Measurements from ENCODE around the gene AKR1D1. TPM values are rescaled to one million over a fixed set of nuclear protein-coding genes. Genes with fewer than 3 reads are reported as not detected.

Gene AKR1D1
- total and polyA plus RNA-seq, 4 donors, result not detected

DNA sequence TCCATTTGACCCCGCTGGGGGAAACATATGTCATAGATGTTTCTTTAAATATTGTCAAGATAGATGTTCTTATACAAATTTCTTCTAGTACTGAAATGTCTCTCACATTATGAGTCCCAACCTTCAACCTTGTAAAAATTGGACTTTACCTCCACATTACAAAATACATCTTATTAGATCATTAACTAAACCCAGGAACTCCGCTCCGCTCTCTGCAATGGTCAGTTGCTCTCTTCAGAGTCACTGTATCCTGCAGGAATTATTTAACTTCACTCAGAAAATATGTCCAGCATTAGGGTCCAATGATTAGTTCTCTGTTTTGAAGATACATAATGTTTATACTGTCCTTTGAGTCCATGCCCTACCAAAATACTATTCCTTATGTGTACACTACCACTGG, 8.5 kb upstream of the AKR1D1 start:
- TF ChIP-seq, protein P1, sequence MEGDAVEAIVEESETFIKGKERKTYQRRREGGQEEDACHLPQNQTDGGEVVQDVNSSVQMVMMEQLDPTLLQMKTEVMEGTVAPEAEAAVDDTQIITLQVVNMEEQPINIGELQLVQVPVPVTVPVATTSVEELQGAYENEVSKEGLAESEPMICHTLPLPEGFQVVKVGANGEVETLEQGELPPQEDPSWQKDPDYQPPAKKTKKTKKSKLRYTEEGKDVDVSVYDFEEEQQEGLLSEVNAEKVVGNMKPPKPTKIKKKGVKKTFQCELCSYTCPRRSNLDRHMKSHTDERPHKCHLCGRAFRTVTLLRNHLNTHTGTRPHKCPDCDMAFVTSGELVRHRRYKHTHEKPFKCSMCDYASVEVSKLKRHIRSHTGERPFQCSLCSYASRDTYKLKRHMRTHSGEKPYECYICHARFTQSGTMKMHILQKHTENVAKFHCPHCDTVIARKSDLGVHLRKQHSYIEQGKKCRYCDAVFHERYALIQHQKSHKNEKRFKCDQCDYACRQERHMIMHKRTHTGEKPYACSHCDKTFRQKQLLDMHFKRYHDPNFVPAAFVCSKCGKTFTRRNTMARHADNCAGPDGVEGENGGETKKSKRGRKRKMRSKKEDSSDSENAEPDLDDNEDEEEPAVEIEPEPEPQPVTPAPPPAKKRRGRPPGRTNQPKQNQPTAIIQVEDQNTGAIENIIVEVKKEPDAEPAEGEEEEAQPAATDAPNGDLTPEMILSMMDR (IDR thresholded peaks at IDR 0.05; ENCODE audit: control extremely low read depth, extremely low read depth), result no peak
- Histone ChIP-seq H3K27me3 (ENCODE audit: control insufficient read depth in 3 of 3, insufficient read depth in 3 of 3, low read length in 2 of 3) (no peaks in the 10 kb centered on the region), H3K4me3 (no peak overlapping the region), H3K9me3 (ENCODE audit: control insufficient read depth in 4 of 4, insufficient read depth in 3 of 4, low read length in 3 of 4) (no peaks in the 10 kb centered on the region), H3K4me1 (ENCODE audit: control insufficient read depth in 5 of 5, insufficient read depth in 5 of 5, low read length in 5 of 5) (no peaks in the 10 kb centered on the region), H3K9ac (ENCODE audit: insufficient read depth in 1 of 2, low read length in 2 of 2) (no peak overlapping the region), H3K27ac (ENCODE audit: low read depth in 1 of 2, low read length in 1 of 2) (no peak overlapping the region), H3K36me3 (ENCODE audit: control insufficient read depth in 4 of 4, insufficient read depth in 4 of 4, low read length in 4 of 4) (no peaks in the 10 kb centered on the region)
- ATAC-seq (ENCODE audit: insufficient read depth, low FRiP score) (no peak), DNase-seq (no peak)
- 96 to 98% methylated on average over 3 of the region's 3 CpGs for WGBS, 2 donors

GRCh38 chr7:138070908-138071307, 5.4 kb upstream of the AKR1D1 start:
- Histone ChIP-seq H3K9me3 (ENCODE audit: control insufficient read depth in 4 of 4, insufficient read depth in 3 of 4, low read length in 3 of 4) (no peaks in the 10 kb centered on the region), H3K27ac (ENCODE audit: low read depth in 1 of 2, low read length in 1 of 2) (no peak overlapping the region), H3K36me3 (ENCODE audit: control insufficient read depth in 4 of 4, insufficient read depth in 4 of 4, low read length in 4 of 4) (no peaks in the 10 kb centered on the region), H3K4me3 (no peak overlapping the region), H3K27me3 (ENCODE audit: control insufficient read depth in 3 of 3, insufficient read depth in 3 of 3, low read length in 2 of 3) (no peaks in the 10 kb centered on the region), H3K4me1 (ENCODE audit: control insufficient read depth in 5 of 5, insufficient read depth in 5 of 5, low read length in 5 of 5) (no peaks in the 10 kb centered on the region), H3K9ac (ENCODE audit: insufficient read depth in 1 of 2, low read length in 2 of 2) (no peak overlapping the region)
- TF ChIP-seq, protein P1 (IDR thresholded peaks at IDR 0.05; ENCODE audit: control extremely low read depth, extremely low read depth), result no peak
- DNase-seq (no peak), ATAC-seq (ENCODE audit: insufficient read depth, low FRiP score) (no peak)
- 90 to 92% methylated on average over 2 of the region's 2 CpGs for WGBS, 2 donors

- H3K4me1 ChIP-seq (ENCODE audit: control insufficient read depth in 5 of 5, insufficient read depth in 5 of 5, low read length in 5 of 5), result no peaks in the 10 kb centered on the region
- H3K4me3 ChIP-seq, result no peak overlapping the region
- no peak for ATAC-seq (ENCODE audit: insufficient read depth, low FRiP score)
- no peak overlapping the region for H3K27ac ChIP-seq (ENCODE audit: low read depth in 1 of 2, low read length in 1 of 2)
- DNase-seq, result no peak
- H3K9me3 ChIP-seq (ENCODE audit: control insufficient read depth in 4 of 4, insufficient read depth in 3 of 4, low read length in 3 of 4), result no peaks in the 10 kb centered on the region
- WGBS, 2 donors, result 82 to 93% methylated on average over 2 of the region's 2 CpGs
- TF ChIP-seq, protein P1 (IDR thresholded peaks at IDR 0.05; ENCODE audit: control extremely low read depth, extremely low read depth), result no peak
- H3K27me3 ChIP-seq (ENCODE audit: control insufficient read depth in 3 of 3, insufficient read depth in 3 of 3, low read length in 2 of 3), result no peaks in the 10 kb centered on the region
- H3K9ac ChIP-seq (ENCODE audit: insufficient read depth in 1 of 2, low read length in 2 of 2), result no peak overlapping the region
- no peaks in the 10 kb centered on the region for H3K36me3 ChIP-seq (ENCODE audit: control insufficient read depth in 4 of 4, insufficient read depth in 4 of 4, low read length in 4 of 4)
These were observed 3.5 kb upstream of the AKR1D1 start for GRCh38 chr7:138072726-138073125.

- Histone ChIP-seq H3K4me1 (ENCODE audit: control insufficient read depth in 5 of 5, insufficient read depth in 5 of 5, low read length in 5 of 5) (no peaks in the 10 kb centered on the region), H3K36me3 (ENCODE audit: control insufficient read depth in 4 of 4, insufficient read depth in 4 of 4, low read length in 4 of 4) (no peaks in the 10 kb centered on the region), H3K4me3 (no peak overlapping the region), H3K27ac (ENCODE audit: low read depth in 1 of 2, low read length in 1 of 2) (no peak overlapping the region), H3K9me3 (ENCODE audit: control insufficient read depth in 4 of 4, insufficient read depth in 3 of 4, low read length in 3 of 4) (no peaks in the 10 kb centered on the region), H3K27me3 (ENCODE audit: control insufficient read depth in 3 of 3, insufficient read depth in 3 of 3, low read length in 2 of 3) (no peaks in the 10 kb centered on the region), H3K9ac (ENCODE audit: insufficient read depth in 1 of 2, low read length in 2 of 2) (no peak overlapping the region)
- TF ChIP-seq, protein P1 (IDR thresholded peaks at IDR 0.05; ENCODE audit: control extremely low read depth, extremely low read depth), result no peak
- no peak for ATAC-seq (ENCODE audit: insufficient read depth, low FRiP score)
- 84 to 92% methylated on average over 2 of the region's 2 CpGs for WGBS, 2 donors
- no peak for DNase-seq
These were observed 2.1 kb upstream of the AKR1D1 start for GRCh38 chr7:138074121-138074520.
